ENCODE measurements around the gene CALML3. TPM values are rescaled to one million over a fixed set of nuclear protein-coding genes. Genes with fewer than 3 reads are reported as not detected.

CALML3 gene
- total RNA-seq, 3 donors from 2014 or later (not counting 1 experiment from before 2014, with no cell fraction given) = not detected

- no peak for ATAC-seq
- no peak for DNase-seq
Observed at GRCh38 chr10:5523796-5524574, 776 bp upstream of the CALML3 start.

GRCh38 chr10:5525561-5526341 lies 990 bp downstream of the CALML3 start:
- Histone ChIP-seq H3K27me3 (ENCODE audit: control insufficient read depth, insufficient read depth, low read length) (no peaks in the 10 kb centered on the region), H3K9me3 (ENCODE audit: control insufficient read depth, insufficient read depth, low read length) (no peaks in the 10 kb centered on the region), H3K27ac (ENCODE audit: low read length) (no peak overlapping the region), H3K4me1 (ENCODE audit: control insufficient read depth, insufficient read depth, low read length) (no peaks in the 10 kb centered on the region), H3K36me3 (ENCODE audit: control insufficient read depth, insufficient read depth, low read length) (no peaks in the 10 kb centered on the region), H3K4me3 (ENCODE audit: low read length) (no peak overlapping the region)
- intact Hi-C loops (cut with micrococcal nuclease) = no loop called here
- TF ChIP-seq CTCF (IDR thresholded peaks at IDR 0.05) = no peak
- Mint-ChIP-seq H3K36me3 (no peaks in the 10 kb centered on the region), H3K27me3 (ENCODE audit: low read depth in 2 of 2) (no peaks in the 10 kb centered on the region), H3K27ac (no peak overlapping the region), H3K9me3 (no peaks in the 10 kb centered on the region), H3K4me1 (no peaks in the 10 kb centered on the region), H3K4me3 (no peak overlapping the region)
- ATAC-seq (no peak), DNase-seq (no peak)
- 90% methylated on average over 34 of the region's 34 CpGs for WGBS (ENCODE audit: insufficient coverage)

More at GRCh38 chr10:5523796-5524574, 776 bp upstream of the CALML3 start:
- H3K9me3 ChIP-seq (ENCODE audit: control insufficient read depth, insufficient read depth, low read length) = no peaks in the 10 kb centered on the region
- H3K27ac ChIP-seq (ENCODE audit: low read length) = no peak overlapping the region
- no peak for TF ChIP-seq CTCF (IDR thresholded peaks at IDR 0.05)
- no peaks in the 10 kb centered on the region for H3K36me3 ChIP-seq (ENCODE audit: control insufficient read depth, insufficient read depth, low read length)
- Mint-ChIP-seq H3K4me1 (no peaks in the 10 kb centered on the region), H3K4me3 (no peak overlapping the region), H3K9me3 (no peaks in the 10 kb centered on the region), H3K27me3 (ENCODE audit: low read depth in 2 of 2) (peaks cover 0 to 6% of the 10 kb centered on the region in 2 donors), H3K36me3 (no peaks in the 10 kb centered on the region), H3K27ac (no peak overlapping the region)
- no peak overlapping the region for H3K4me3 ChIP-seq (ENCODE audit: low read length)
- intact Hi-C loops (cut with micrococcal nuclease) = no loop called here
- WGBS (ENCODE audit: insufficient coverage) = 84% methylated on average over 10 of the region's 11 CpGs
- no peaks in the 10 kb centered on the region for H3K27me3 ChIP-seq (ENCODE audit: control insufficient read depth, insufficient read depth, low read length)
- no peaks in the 10 kb centered on the region for H3K4me1 ChIP-seq (ENCODE audit: control insufficient read depth, insufficient read depth, low read length)

DNA sequence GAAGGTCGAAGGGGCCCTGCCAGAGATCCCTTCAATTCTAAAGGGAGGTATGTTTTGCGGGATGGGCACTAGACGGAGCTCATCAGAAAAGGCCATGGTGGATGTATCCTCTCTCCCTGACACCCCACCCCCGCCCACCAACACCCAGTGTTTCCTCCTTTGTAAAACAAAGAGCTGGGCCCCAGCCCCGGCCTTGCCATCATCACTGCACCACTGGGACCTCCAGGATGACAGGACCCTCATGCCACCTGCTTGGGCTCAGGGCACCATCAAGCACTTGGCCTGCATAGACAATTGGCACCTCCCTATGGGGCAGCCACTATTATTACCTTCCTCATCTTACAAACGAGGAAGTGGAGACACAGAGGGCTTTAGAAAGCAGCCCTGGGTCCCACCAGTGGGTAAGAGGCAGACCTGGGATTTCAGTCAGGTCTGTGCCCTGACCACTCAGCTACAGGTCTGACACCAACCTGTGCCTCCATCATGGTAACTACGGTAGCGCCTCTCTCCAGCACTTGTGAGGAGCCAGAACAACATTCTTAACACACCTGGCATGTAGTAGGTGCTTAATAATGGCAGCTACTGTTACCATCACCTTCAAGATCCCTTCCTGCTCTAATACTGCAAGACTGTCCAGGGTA lies 2.0 kb downstream of the CALML3 start:
- Mint-ChIP-seq H3K4me3 (no peak overlapping the region), H3K27me3 (ENCODE audit: low read depth in 2 of 2) (no peaks in the 10 kb centered on the region), H3K27ac (no peak overlapping the region), H3K4me1 (no peaks in the 10 kb centered on the region), H3K36me3 (no peaks in the 10 kb centered on the region), H3K9me3 (no peaks in the 10 kb centered on the region)
- 79% methylated on average over 8 of the region's 8 CpGs for WGBS (ENCODE audit: insufficient coverage)
- no peaks in the 10 kb centered on the region for H3K27me3 ChIP-seq (ENCODE audit: control insufficient read depth, insufficient read depth, low read length)
- H3K4me3 ChIP-seq (ENCODE audit: low read length) = no peak overlapping the region
- no peak for TF ChIP-seq CTCF (IDR thresholded peaks at IDR 0.05)
- H3K27ac ChIP-seq (ENCODE audit: low read length) = no peak overlapping the region
- H3K36me3 ChIP-seq (ENCODE audit: control insufficient read depth, insufficient read depth, low read length) = no peaks in the 10 kb centered on the region
- H3K9me3 ChIP-seq (ENCODE audit: control insufficient read depth, insufficient read depth, low read length) = no peaks in the 10 kb centered on the region
- H3K4me1 ChIP-seq (ENCODE audit: control insufficient read depth, insufficient read depth, low read length) = no peaks in the 10 kb centered on the region
- no peak for DNase-seq
- intact Hi-C loops (cut with micrococcal nuclease) = no loop called here
- no peak for ATAC-seq
